Activated CD4-positive, alpha-beta T cell treated with anti-CD3 and anti-CD28 coated beads for 48 hours (primary cell): ENCODE measurements around the gene MIGA1.
"Not testable (repeated sequence)": the region's sequence is repeated elsewhere in the genome, so short reads cannot be mapped to it uniquely, and the experiment has no call there.

Experiments
- DNase-seq: peaks from one replicate; pipeline ENCODE4 v3.0.0-alpha.2; 2020

Gene MIGA1

GRCh38 chr1:77779529-77780281 is at the start of gene MIGA1:
Gene MIGA1 (plus strand): TSS chr1:77779649. CDS start chr1:77783253, 3,604 bp downstream.
- DNase-seq: peak; percentile 88

- no peak for DNase-seq
Measured at GRCh38 chr1:77732090-77732489, 47.4 kb upstream of the MIGA1 start.

GRCh38 chr1:77739235-77739634 is 40.2 kb upstream of the MIGA1 start:
- DNase-seq: no peak

GRCh38 chr1:77741316-77741715 is 38.1 kb upstream of the MIGA1 start:
- DNase-seq: no peak

GRCh38 chr1:77742011-77742555 is 37.4 kb upstream of the MIGA1 start:
- DNase-seq: no peak

GRCh38 chr1:77744576-77744975 is 34.9 kb upstream of the MIGA1 start:
- DNase-seq: no peak

- not testable (repeated sequence) for DNase-seq
Measured at GRCh38 chr1:77749489-77749888, 30.0 kb upstream of the MIGA1 start.

- DNase-seq: no peak
Measured at GRCh38 chr1:77756052-77756754, 23.2 kb upstream of the MIGA1 start.

- no peak for DNase-seq
Measured at GRCh38 chr1:77757066-77757584, 22.3 kb upstream of the MIGA1 start.

- DNase-seq: no peak
Measured at GRCh38 chr1:77757603-77758002, 21.8 kb upstream of the MIGA1 start.

GRCh38 chr1:77759071-77760028 is 20.1 kb upstream of the MIGA1 start, which contains the start of gene USP33:
Gene USP33 (minus strand): TSS chr1:77759852. CDS start chr1:77741697, 18,155 bp downstream.
- peak; percentile 93 for DNase-seq

GRCh38 chr1:77762072-77762476 is 17.4 kb upstream of the MIGA1 start:
- DNase-seq: no peak

GRCh38 chr1:77768006-77768405 is 11.4 kb upstream of the MIGA1 start:
- DNase-seq: no peak

GRCh38 chr1:77776007-77776700 is 3.3 kb upstream of the MIGA1 start:
- no peak for DNase-seq

- no peak for DNase-seq
Measured at GRCh38 chr1:77781683-77782082, 2.2 kb downstream of the MIGA1 start.

- no peak for DNase-seq
Measured at GRCh38 chr1:77783141-77783540, 3.7 kb downstream of the MIGA1 start.

- not testable (repeated sequence) for DNase-seq
Measured at GRCh38 chr1:77786093-77786741, 6.8 kb downstream of the MIGA1 start.

GRCh38 chr1:77794550-77794949 is 15.1 kb downstream of the MIGA1 start:
- no peak for DNase-seq

- DNase-seq: no peak
Measured at GRCh38 chr1:77796695-77797405, 17.4 kb downstream of the MIGA1 start.

- DNase-seq: no peak
Measured at GRCh38 chr1:77797991-77798390, 18.5 kb downstream of the MIGA1 start.

GRCh38 chr1:77802026-77802425 is 22.6 kb downstream of the MIGA1 start:
- DNase-seq: no peak
